H1 (cell line): Measurements from ENCODE around the gene DPEP1. TPM values are rescaled to one million over a fixed set of nuclear protein-coding genes. Genes with fewer than 3 reads are reported as not detected.

Experiments
- CTCF ChIA-PET: fragments of 300-600 bp; sonication (Branson Sonifier 250); formaldehyde crosslinking; loops from one replicate; lab custom pipeline; 2021; ENCODE audit not compliant: partially characterized antibody; lab: Charles Lee
- POLR2A ChIA-PET: fragments of 300-600 bp; sonication (Branson Sonifier 250); formaldehyde crosslinking; loops from one replicate; lab custom pipeline; 2021; ENCODE audit warnings: inconsistent platforms; ENCODE audit not compliant: partially characterized antibody; lab: Charles Lee
- DNase-seq, 2 experiments: peaks; one replicate each; pipeline versions ENCODE4 v3.0.0 to v3.0.0-alpha.2; 2010 to 2022; ENCODE audit warnings: low spot score in 2 of 2, low read depth in 1 of 2, mixed read lengths in 1 of 2
- FAIRE-seq: peaks from 2 replicates; lab custom pipeline; 2011; peaks lifted over from hg19 to GRCh38; lab: Jason Lieb, UNC
- H2AFZ ChIP-seq: 2 replicates; pipeline ENCODE4 v1.8.1; 2012; ENCODE audit warnings: low read length, inconsistent platforms
- H2AK5ac ChIP-seq: 2 replicates; pipeline ENCODE4 v1.6.1; 2013; ENCODE audit warnings: low read depth, low read length
- H2BK120ac ChIP-seq: replicated peaks from 2 replicates; pipeline ENCODE3; 2013; ENCODE audit warnings: low read depth, low read length, inconsistent platforms
- H2BK12ac ChIP-seq: 2 replicates; pipeline ENCODE4 v1.6.1; 2013; ENCODE audit warnings: low read depth, low read length
- H2BK15ac ChIP-seq: 2 replicates; pipeline ENCODE4 v1.6.1; 2013; ENCODE audit warnings: low read length
- H2BK20ac ChIP-seq: 2 replicates; pipeline ENCODE4 v1.6.1; 2013; ENCODE audit warnings: low read length
- H2BK5ac ChIP-seq: 2 replicates; pipeline ENCODE4 v1.6.1; 2013; ENCODE audit warnings: low read depth, low read length
- H3K14ac ChIP-seq: 2 replicates; pipeline ENCODE4 v1.6.1; 2013; ENCODE audit warnings: inconsistent platforms; ENCODE audit not compliant: insufficient read length
- H3K18ac ChIP-seq: 2 replicates; pipeline ENCODE4 v1.6.1; 2013; ENCODE audit warnings: low read length; ENCODE audit errors: extremely low read depth
- H3K23ac ChIP-seq: 2 replicates; pipeline ENCODE4 v1.6.1; 2013; ENCODE audit warnings: inconsistent platforms; ENCODE audit not compliant: insufficient read length
- H3K23me2 ChIP-seq: 2 replicates; pipeline ENCODE4 v1.6.1; 2013; ENCODE audit warnings: low read depth, low read length
- H3K27ac ChIP-seq: 2 replicates; pipeline ENCODE4 v1.6.1; 2011; ENCODE audit warnings: low read depth, low read length, inconsistent platforms
- H3K27me3 ChIP-seq, 4 experiments: replicated peaks in 1 of 4; 1 replicate in 1 of 4; 2 replicates in 3 of 4; pipeline versions ENCODE4 v1.6.1 to v1.8.1; 2011 to 2013; ENCODE audit warnings: low read length in 3 of 4, mild to moderate bottlenecking in 3 of 4, inconsistent platforms in 2 of 4, mixed read lengths in 2 of 4, moderate library complexity in 1 of 4; ENCODE audit not compliant: control insufficient read depth in 3 of 4, insufficient read depth in 3 of 4; ENCODE audit errors: extremely low read depth in 1 of 4
- H3K36me3 ChIP-seq, 4 experiments: 2 replicates each; pipeline versions ENCODE4 v1.6.1 to v1.8.1; 2011 to 2013; ENCODE audit warnings: mild to moderate bottlenecking in 4 of 4, low read length in 3 of 4, moderate library complexity in 2 of 4, control low read depth in 1 of 4, inconsistent platforms in 1 of 4; ENCODE audit not compliant: insufficient read depth in 4 of 4, control insufficient read depth in 2 of 4
- H3K4ac ChIP-seq: replicated peaks from 2 replicates; pipeline ENCODE3; 2013; ENCODE audit warnings: low read length, low read depth, mixed read lengths, inconsistent platforms; ENCODE audit not compliant: insufficient read length
- H3K4me1 ChIP-seq, 4 experiments: replicated peaks in 1 of 4; 1 replicate in 1 of 4; 2 replicates in 3 of 4; pipeline versions ENCODE4 v1.6.1 to v1.8.1; 2011 to 2013; ENCODE audit warnings: low read length in 3 of 4, inconsistent platforms in 2 of 4, mixed read lengths in 1 of 4; ENCODE audit not compliant: insufficient read depth in 4 of 4, control insufficient read depth in 3 of 4
- H3K4me2 ChIP-seq, 2 experiments: 2 replicates each; pipeline versions ENCODE4 v1.6.1 to v1.8.1; 2011 to 2013; ENCODE audit warnings: low read depth in 2 of 2, low read length in 2 of 2, control low read depth in 1 of 2, inconsistent platforms in 1 of 2, mild to moderate bottlenecking in 1 of 2; ENCODE audit not compliant: insufficient read depth in 1 of 2
- H3K4me3 ChIP-seq, 4 experiments: fragments of 200-600, 300-600 bp in 1 of 4; sonication (generic), shearing (Covaris generic), sonication (Bioruptor Twin) in 1 of 4; 2 replicates each; pipeline versions ENCODE4 v1.5.1 to v1.8.1; 2011 to 2016; ENCODE audit warnings: low read length in 4 of 4, low read depth in 3 of 4, control low read depth in 2 of 4, inconsistent platforms in 2 of 4, mild to moderate bottlenecking in 2 of 4, mixed read lengths in 1 of 4, moderate library complexity in 1 of 4; ENCODE audit not compliant: insufficient read depth in 2 of 4; ENCODE audit errors: extremely low read depth in 1 of 4
- H3K56ac ChIP-seq: replicated peaks from 2 replicates; pipeline ENCODE3; 2013; ENCODE audit warnings: low read depth, mild to moderate bottlenecking, mixed read lengths, low read length, inconsistent platforms; ENCODE audit not compliant: insufficient read length
- H3K79me1 ChIP-seq: 2 replicates; pipeline ENCODE4 v1.6.1; 2013; ENCODE audit warnings: low read depth, low read length, control low read depth
- H3K79me2 ChIP-seq, 2 experiments: 2 replicates each; pipeline versions ENCODE4 v1.6.1 to v1.8.1; 2012 to 2013; ENCODE audit warnings: low read length in 2 of 2, mild to moderate bottlenecking in 2 of 2, inconsistent platforms in 1 of 2; ENCODE audit not compliant: insufficient read depth in 2 of 2, control insufficient read depth in 1 of 2
- H3K9ac ChIP-seq, 4 experiments: replicated peaks in 1 of 4; 1 replicate in 1 of 4; 2 replicates in 3 of 4; pipeline versions ENCODE4 v1.6.1 to v1.8.1; 2011 to 2013; ENCODE audit warnings: low read depth in 3 of 4, low read length in 3 of 4, control low read depth in 2 of 4, mild to moderate bottlenecking in 2 of 4, moderate library complexity in 2 of 4, inconsistent platforms in 1 of 4; ENCODE audit errors: extremely low read depth in 1 of 4
- H3K9me3 ChIP-seq, 2 experiments: 2 replicates each; pipeline versions ENCODE4 v1.6.1 to v1.8.1; 2012 to 2013; ENCODE audit warnings: mild to moderate bottlenecking in 2 of 2, moderate library complexity in 2 of 2, control low read depth in 1 of 2, inconsistent platforms in 1 of 2, low read depth in 1 of 2, low read length in 1 of 2, mixed read lengths in 1 of 2; ENCODE audit not compliant: insufficient read depth in 2 of 2
- H4K20me1 ChIP-seq, 2 experiments: replicated peaks in 1 of 2; 2 replicates each; pipeline versions ENCODE3 to v1.8.1; 2011 to 2013; ENCODE audit warnings: inconsistent platforms in 2 of 2, low read length in 2 of 2, mild to moderate bottlenecking in 1 of 2; ENCODE audit not compliant: insufficient read depth in 2 of 2, control insufficient read depth in 1 of 2
- H4K5ac ChIP-seq: 2 replicates; pipeline ENCODE4 v1.6.1; 2013; ENCODE audit warnings: low read length, low read depth, mixed read lengths, inconsistent platforms; ENCODE audit not compliant: insufficient read length
- H4K8ac ChIP-seq: 2 replicates; pipeline ENCODE4 v1.8.0; 2013; ENCODE audit warnings: mild to moderate bottlenecking, moderate library complexity, low read length, inconsistent platforms; ENCODE audit not compliant: insufficient read depth; ENCODE audit errors: extremely low read depth
- H4K91ac ChIP-seq: replicated peaks from 2 replicates; pipeline ENCODE3; 2013; ENCODE audit warnings: low read length, mixed read lengths, inconsistent platforms; ENCODE audit not compliant: insufficient read length
- CREB1 ChIP-seq: IDR thresholded peaks from 2 replicates; pipeline ENCODE4 v1.6.1; 2012; ENCODE audit warnings: inconsistent platforms
- EZH2 ChIP-seq: fragments of 200-600 bp; sonication (generic); IDR thresholded peaks from 2 replicates; pipeline ENCODE4 v1.7.1; 2012; ENCODE audit warnings: low read depth, mild to moderate bottlenecking, moderate library complexity, low read length, inconsistent platforms; ENCODE audit not compliant: severe bottlenecking
- POLR2A ChIP-seq, 2 experiments: IDR thresholded peaks; 1 replicate in 1 of 2; 2 replicates in 1 of 2; pipeline ENCODE4 v1.6.1; 2011; ENCODE audit warnings: low read depth in 2 of 2, low read length in 2 of 2, mild to moderate bottlenecking in 2 of 2; ENCODE audit errors: control extremely low read depth in 1 of 2
- TAF1 ChIP-seq: IDR thresholded peaks from 2 replicates; pipeline ENCODE4 v1.6.1; 2011; ENCODE audit warnings: mild to moderate bottlenecking, low read depth, low read length
- TBP ChIP-seq: IDR thresholded peaks from 2 replicates; pipeline ENCODE4 v1.6.1; 2011; ENCODE audit warnings: low read depth, low read length, improper control_type of control experiment
- TEAD4 ChIP-seq: IDR thresholded peaks from 2 replicates; pipeline ENCODE4 v1.6.1; 2012; ENCODE audit warnings: low read depth, low read length, inconsistent platforms, mixed read lengths
- WGBS, 2 experiments: shearing (Covaris generic) in 1 of 2; methylation state at CpG; one replicate each; pipeline versions ENCODE4 v1.1.6 to v1.1.7; 2013 to 2015; ENCODE audit warnings: low lambda C conversion rate in 2 of 2, mixed read lengths in 2 of 2, inconsistent platforms in 1 of 2, low coverage in 1 of 2, missing lambda C conversion rate in 1 of 2; ENCODE audit not compliant: insufficient replicate concordance in 2 of 2, insufficient coverage in 1 of 2, insufficient read length in 1 of 2; ENCODE audit errors: extremely low coverage in 1 of 2, missing lambda C conversion rate in 1 of 2; 5-methylcytosine and 5-hydroxymethylcytosine counted together
- polyA plus RNA-seq, 7 experiments: library from polyadenylated mRNA; depleted of rRNA in 3 of 7; stranded (reverse) in 5 of 7; unstranded in 2 of 7; fragments of >200 nt in 5 of 7; fragments of 200-250 nt in 2 of 7; gene quantifications; 1 replicate in 5 of 7; 2 replicates in 1 of 7; 4 replicates in 1 of 7; pipeline versions ENCODE4 v1.2.1 to v1.2.3, GENCODE V29; 2011 to 2013; ENCODE audit warnings: missing spikeins in 2 of 7, mixed read lengths in 2 of 7
- total RNA-seq: library from RNA; stranded (reverse); fragmentation: NEBNext Ultra II Directional; extraction: Animal tissue kit (Norgen Biotek cat#: 25700); gene quantifications from 2 replicates; pipeline ENCODE4 v1.2.1, GENCODE V29; 2021
- TF ChIP-seq, protein P1 (sequence below): IDR thresholded peaks from 2 replicates; pipeline ENCODE4 v1.6.1; 2012; ENCODE audit warnings: inconsistent platforms

The DPEP1 gene
- total and polyA plus RNA-seq, 2 of the 8 experiments (the other 6 are each of a cell fraction or from before 2014, with no cell fraction given), result 2.8 to 3.1 TPM

DNA sequence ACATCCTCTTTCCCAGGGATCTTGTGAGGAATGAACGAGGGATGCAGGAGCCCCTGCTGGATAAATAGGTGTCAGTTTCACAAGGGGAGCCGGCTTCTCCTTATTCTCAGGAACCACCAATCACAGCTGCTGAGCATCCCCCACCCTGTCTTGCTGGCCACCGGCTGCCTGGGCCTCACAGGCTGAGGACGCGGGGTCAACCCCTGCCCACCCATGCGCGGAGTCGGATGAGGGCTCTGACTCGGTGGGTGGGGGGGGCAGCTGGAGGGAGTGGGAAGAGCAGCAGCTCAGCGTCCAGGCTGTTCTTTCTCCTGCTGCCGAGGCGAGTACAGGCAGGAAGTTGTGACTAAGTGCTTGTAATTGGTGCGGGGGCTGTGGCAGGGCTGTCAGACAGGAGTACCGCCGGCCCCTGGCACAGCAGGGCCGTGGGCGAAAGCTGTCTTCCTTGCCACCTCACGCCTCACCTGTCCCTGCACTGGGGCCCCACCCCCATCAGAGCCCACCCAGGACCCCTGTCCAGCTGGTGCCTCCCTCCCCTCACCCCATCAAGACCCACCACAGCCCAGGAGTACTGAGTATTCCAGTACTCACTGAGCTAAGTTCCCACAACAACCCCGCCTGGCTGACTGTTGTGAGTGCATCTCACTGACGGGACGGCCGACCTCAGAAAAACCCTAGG lies 11.0 kb upstream of the DPEP1 start:
- FAIRE-seq (no peak), DNase-seq (peak in 1 of 2 experiments; percentile 74)
- no peaks in the 10 kb centered on the region for H3K9me3 ChIP-seq
- 0 out of 2 replicates have a peak overlapping the region, but pooled peaks have one; percentile 40 for H2BK15ac ChIP-seq
- H3K9ac ChIP-seq, result no peak overlapping the region
- H3K4me3 ChIP-seq, result peak overlapping the region in 1 of 4 experiments; percentile 15; a peak in 2 of 8 replicates
- peak overlapping the region; percentile 3; the same call in 1 of the 2 replicates for H2BK5ac ChIP-seq
- no peak overlapping the region for H2BK120ac ChIP-seq
- ChIA-PET POLR2A (interaction anchor here (0.7 to 1.8 kb wide), 13 partner anchors 10 to 108 kb away, joined by 3 to 8 read pairs (median 3); partner anchors contain the start of genes CDK10 and CHMP1A), CTCF (interaction anchor here (0.9 to 4.8 kb wide), 9 partner anchors 9 to 98 kb away, joined by 3 to 56 read pairs (median 5); partner anchors contain the start of gene DPEP1)
- no peak overlapping the region for H4K5ac ChIP-seq
- no peaks in the 10 kb centered on the region for H3K79me2 ChIP-seq
- H3K4me1 ChIP-seq, result peaks cover 0 to 11% (median 9%) of the 10 kb centered on the region in 4 experiments; a peak in 5 of 7 replicates
- H3K27me3 ChIP-seq, result no peaks in the 10 kb centered on the region; a peak in 1 of 7 replicates
- H4K20me1 ChIP-seq, result peaks cover 0 to 6% of the 10 kb centered on the region in 2 experiments
- peak overlapping the region; percentile 3; the same call in 1 of the 2 replicates for H4K8ac ChIP-seq
- no peaks in the 10 kb centered on the region for H3K36me3 ChIP-seq
- no peak overlapping the region for H3K27ac ChIP-seq
- no peak overlapping the region for H2AFZ ChIP-seq
- H3K14ac ChIP-seq, result no peak overlapping the region
- H2BK12ac ChIP-seq, result peak overlapping the region; percentile 6; the same call in 1 of the 2 replicates
- H2BK20ac ChIP-seq, result no peak overlapping the region; the same call in 1 of the 2 replicates
- TF ChIP-seq CREB1, result no peak
- TF ChIP-seq TBP, result peak; percentile 65; the same call in 1 of the 2 replicates
- peak; percentile 69 for TF ChIP-seq TAF1
- TF ChIP-seq, protein P1, sequence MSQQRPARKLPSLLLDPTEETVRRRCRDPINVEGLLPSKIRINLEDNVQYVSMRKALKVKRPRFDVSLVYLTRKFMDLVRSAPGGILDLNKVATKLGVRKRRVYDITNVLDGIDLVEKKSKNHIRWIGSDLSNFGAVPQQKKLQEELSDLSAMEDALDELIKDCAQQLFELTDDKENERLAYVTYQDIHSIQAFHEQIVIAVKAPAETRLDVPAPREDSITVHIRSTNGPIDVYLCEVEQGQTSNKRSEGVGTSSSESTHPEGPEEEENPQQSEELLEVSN, result no peak
- peak in 1 of 2 experiments; percentile 43; a peak in 1 of 3 replicates for TF ChIP-seq POLR2A (IDR thresholded peaks at IDR 0.05; ENCODE audit: control extremely low read depth in 1 of 2, low read depth in 2 of 2, low read length in 2 of 2)
- no peak for TF ChIP-seq EZH2
- no peak for TF ChIP-seq TEAD4
- no peak overlapping the region for H2AK5ac ChIP-seq
- peak overlapping the region; percentile 65 for H4K91ac ChIP-seq
- no peak overlapping the region for H3K18ac ChIP-seq
- no peak overlapping the region for H3K4ac ChIP-seq
- no peaks in the 10 kb centered on the region for H3K79me1 ChIP-seq
- H3K23me2 ChIP-seq, result peaks cover 2% of the 10 kb centered on the region
- H3K56ac ChIP-seq, result no peak overlapping the region
- no peak overlapping the region for H3K23ac ChIP-seq
- 38% methylated on average over 21 of the region's 22 CpGs; no CpG with 5 or more reads in 1 of the 2 experiments for WGBS, 2 experiments
- H3K4me2 ChIP-seq, result peak overlapping the region in 1 of 2 experiments; percentile 62; a peak in 3 of 4 replicates
